Astrocyte of the cerebellum (primary cell): ENCODE data around the gene WFIKKN1.

Experiments
- DNase-seq: peaks from one replicate; pipeline ENCODE4 v3.0.0-alpha.2; 2011; ENCODE audit warnings: low read depth
- H3K4me3 ChIP-seq: 2 replicates; pipeline ENCODE4 v1.5.1; 2011; ENCODE audit warnings: mild to moderate bottlenecking, low read depth, low read length, moderate library complexity
- CTCF ChIP-seq: IDR thresholded peaks from 2 replicates; pipeline ENCODE4 v1.5.1; 2012; ENCODE audit warnings: low read length, low read depth, moderate library complexity, mild to moderate bottlenecking; ENCODE audit errors: missing control alignments
- in situ Hi-C: cut with HindIII; loops from 2 replicates; pipeline ENCODE4 v1.10.0; 2017; ENCODE audit warnings: low sequenced_read_pairs

The WFIKKN1 gene

GRCh38 chr16:624526-625070, 6.2 kb upstream of the WFIKKN1 start:
- no peak overlapping the region for H3K4me3 ChIP-seq
- in situ Hi-C loops: no loop called here
- DNase-seq: no peak
- TF ChIP-seq CTCF: no peak

- no peak overlapping the region for H3K4me3 ChIP-seq
- no peak for TF ChIP-seq CTCF
- in situ Hi-C loops: no loop called here
- DNase-seq: no peak
These were observed 5.4 kb upstream of the WFIKKN1 start for GRCh38 chr16:625117-625976.

- no peak for TF ChIP-seq CTCF
- no peak for DNase-seq
- in situ Hi-C loops: no loop called here
- no peak overlapping the region for H3K4me3 ChIP-seq
These were observed 4.6 kb upstream of the WFIKKN1 start for GRCh38 chr16:625977-626765.

GRCh38 chr16:626787-627453, 3.9 kb upstream of the WFIKKN1 start:
- DNase-seq: peak; percentile 94
- TF ChIP-seq CTCF: no peak
- in situ Hi-C loops: no loop called here
- no peak overlapping the region for H3K4me3 ChIP-seq

- in situ Hi-C loops: no loop called here
- DNase-seq: no peak
- no peak for TF ChIP-seq CTCF
- no peak overlapping the region for H3K4me3 ChIP-seq
These were observed 3.1 kb upstream of the WFIKKN1 start for GRCh38 chr16:627454-628239.
